Body of pancreas (tissue), 4 donors: ENCODE measurements around the gene PF4V1. TPM values are rescaled to one million over a fixed set of nuclear protein-coding genes. Genes with fewer than 3 reads are reported as not detected.

ENCODE experiments used
- ATAC-seq: fragments of 150-250 bp; one replicate; pipeline ENCODE4 v1.9.1; 2016
- DNase-seq, 4 donors: peaks; one replicate each; pipeline ENCODE4 v3.0.0-alpha.2; 2019
- H3K27ac ChIP-seq, 4 donors: fragments of 200-600 bp; sonication (generic); 1 replicate in 3 of 4; 2 replicates in 1 of 4; pipeline versions ENCODE4 v1.5.1 to v1.6.1; 2016 to 2019; ENCODE audit warnings: mild to moderate bottlenecking in 1 of 4, mixed read lengths in 1 of 4, moderate library complexity in 1 of 4
- H3K27me3 ChIP-seq, 2 donors: fragments of 200-600 bp; sonication (generic); one replicate each; pipeline ENCODE4 v1.6.0; 2016; ENCODE audit warnings: mild to moderate bottlenecking in 1 of 2
- H3K36me3 ChIP-seq, 2 donors: fragments of 200-600 bp; sonication (generic); replicated peaks in 1 of 2; 2 replicates each; pipeline ENCODE4 v1.5.1; 2016; ENCODE audit warnings: low read depth in 2 of 2; ENCODE audit not compliant: insufficient read depth in 1 of 2
- H3K4me1 ChIP-seq: fragments of 200-600 bp; sonication (generic); one replicate; pipeline ENCODE4 v1.6.0; 2016
- H3K4me3 ChIP-seq, 2 donors: fragments of 200-600 bp; sonication (generic); 1 replicate in 1 of 2; 2 replicates in 1 of 2; pipeline ENCODE4 v1.5.1; 2016 to 2019
- H3K9me3 ChIP-seq, 3 donors: fragments of 200-600 bp; sonication (generic); 1 replicate in 2 of 3; 2 replicates in 1 of 3; pipeline ENCODE4 v1.5.1; 2016
- CTCF ChIP-seq, 7 experiments: fragments of 450-650 bp in 4 of 7; fragments of 200-600 bp in 3 of 7; sonication (generic) in 3 of 7; IDR thresholded peaks; one replicate each; pipeline ENCODE4 v1.5.1; 2016 to 2019; ENCODE audit warnings: antibody characterized with exemption in 7 of 7
- POLR2A ChIP-seq, 3 donors: fragments of 450-650 bp; IDR thresholded peaks; one replicate each; pipeline ENCODE4 v1.6.1; 2016; ENCODE audit warnings: antibody characterized with exemption in 3 of 3, mild to moderate bottlenecking in 2 of 3
- WGBS, 2 donors: methylation state at CpG; one replicate each; pipeline ENCODE4 v1.1.5; 2017; 5-methylcytosine and 5-hydroxymethylcytosine counted together
- intact Hi-C: fragments of 100-400 bp; cut with DNase I; formaldehyde crosslinking; loops from one replicate; pipeline ENCODE4 v1.15.1; 2023
- total RNA-seq, 2 donors: library from RNA; depleted of rRNA; stranded (reverse); fragments of >200 nt; gene quantifications; one replicate each; pipeline ENCODE4 v1.1.0, GENCODE V29; 2016

Gene PF4V1
- total RNA-seq, 2 donors from 2014 or later = not detected

DNA sequence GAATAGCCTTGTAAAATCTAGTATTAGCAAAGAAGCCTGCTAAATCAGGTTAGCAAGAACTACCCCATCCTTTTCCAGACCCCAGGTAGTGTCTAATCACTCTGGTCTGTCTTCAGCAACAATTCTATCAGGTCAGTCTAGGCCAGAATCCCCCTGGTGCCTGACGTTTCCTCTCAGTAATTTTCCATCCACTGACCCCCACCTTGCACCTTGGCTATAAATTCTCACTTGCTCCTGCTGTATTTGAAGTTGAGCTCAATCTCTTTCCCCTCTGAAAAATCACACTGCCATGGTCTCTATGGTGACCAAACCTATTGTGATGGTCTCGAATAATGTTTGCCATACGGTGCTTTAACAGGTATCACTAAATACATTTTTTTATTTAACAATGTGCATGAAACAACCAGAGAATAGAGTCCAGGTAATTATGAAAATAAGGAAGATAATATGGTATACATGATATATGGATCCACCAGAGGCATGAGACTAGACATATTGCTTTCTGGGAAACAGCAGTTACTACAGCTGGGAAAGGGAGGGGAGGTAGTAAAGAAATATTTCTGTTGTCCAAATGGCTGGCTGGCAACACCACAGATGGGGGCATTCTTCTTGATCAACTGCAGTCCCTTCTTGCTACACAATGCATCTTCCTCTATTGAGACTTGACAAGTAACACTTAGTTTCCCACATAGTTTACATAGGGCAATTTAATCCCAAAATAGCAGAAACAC, 49.9 kb downstream of the PF4V1 start:
- Histone ChIP-seq H3K27me3 (no peaks in the 10 kb centered on the region), H3K27ac (no peak overlapping the region), H3K36me3 (no peaks in the 10 kb centered on the region), H3K4me3 (no peak overlapping the region), H3K9me3 (no peaks in the 10 kb centered on the region), H3K4me1 (no peaks in the 10 kb centered on the region)
- TF ChIP-seq POLR2A (IDR thresholded peaks at IDR 0.05) (no peak), CTCF (IDR thresholded peaks at IDR 0.05) (no peak)
- intact Hi-C loops = no loop called here
- WGBS, 2 donors = 77 to 80% methylated on average over 3 of the region's 3 CpGs
- DNase-seq = no peak
- ATAC-seq = no peak

Other genes with a start within 250 kb of the PF4V1 start
- gene RASSF6, start 232.9 kb upstream of the PF4V1 start, total RNA-seq = 10 to 100 TPM in 1 of 2 donors, 1 to 10 TPM in 1; 5.3 to 10.1 TPM
- gene CXCL8, start 112.7 kb upstream of the PF4V1 start, total RNA-seq = 10 to 100 TPM in 1 of 2 donors, 1 to 10 TPM in 1; 3.9 to 12.9 TPM
- gene CXCL6, start 16.6 kb upstream of the PF4V1 start, total RNA-seq = 10 to 100 TPM in 1 of 2 donors, 1 to 10 TPM in 1; 2.3 to 10.1 TPM
- gene CXCL1, start 16.1 kb downstream of the PF4V1 start, total RNA-seq = 10 to 100 TPM; 17.1 to 52.7 TPM
- gene PF4, start 128.7 kb downstream of the PF4V1 start, total RNA-seq = not detected
- not detected for gene PPBP, start 134.9 kb downstream of the PF4V1 start, total RNA-seq
- not detected for gene CXCL5, start 145.4 kb downstream of the PF4V1 start, total RNA-seq
- gene CXCL3, start 185.4 kb downstream of the PF4V1 start, total RNA-seq = 1 to 10 TPM in 1 of 2 donors, not detected in 1; 1.6 TPM
- gene CXCL2, start 245.9 kb downstream of the PF4V1 start, total RNA-seq = 10 to 100 TPM; 27.4 to 39.4 TPM